Activated CD8-positive, alpha-beta memory T cell treated with anti-CD3 and anti-CD28 coated beads for 24 hours (primary cell): ENCODE results near the gene CALHM6.

Experiments used
- DNase-seq: peaks from one replicate; pipeline ENCODE4 v3.0.0-alpha.2; 2020

CALHM6 gene

GRCh38 chr6:116461331-116461931 lies at the start of gene CALHM6:
Gene CALHM6, plus strand, starts transcription at chr6:116461375. Its CDS starts 555 bp downstream, at chr6:116461930.
- no peak for DNase-seq

GRCh38 chr6:116412270-116412669 lies 48.9 kb upstream of the CALHM6 start:
- DNase-seq, result no peak

GRCh38 chr6:116413357-116413756 lies 47.8 kb upstream of the CALHM6 start:
- no peak for DNase-seq

- no peak for DNase-seq
These were observed 43.5 kb upstream of the CALHM6 start for GRCh38 chr6:116417661-116418060.

GRCh38 chr6:116419069-116419786 lies 41.9 kb upstream of the CALHM6 start:
- DNase-seq, result no peak

- DNase-seq, result no peak
These were observed 40.8 kb upstream of the CALHM6 start for GRCh38 chr6:116420341-116420740.

- DNase-seq, result no peak
These were observed 38.9 kb upstream of the CALHM6 start for GRCh38 chr6:116422238-116422637.

- DNase-seq, result no peak
These were observed 37.2 kb upstream of the CALHM6 start for GRCh38 chr6:116424001-116424400.

GRCh38 chr6:116426551-116426950 lies 34.6 kb upstream of the CALHM6 start:
- DNase-seq, result no peak

GRCh38 chr6:116429111-116429510 lies 32.1 kb upstream of the CALHM6 start:
- DNase-seq, result no peak

- no peak for DNase-seq
These were observed 30.3 kb upstream of the CALHM6 start for GRCh38 chr6:116430860-116431259.

GRCh38 chr6:116431964-116432595 lies 29.1 kb upstream of the CALHM6 start:
- no peak for DNase-seq

- DNase-seq, result no peak
These were observed 27.9 kb upstream of the CALHM6 start for GRCh38 chr6:116433206-116433712.

- DNase-seq, result no peak
These were observed 27.0 kb upstream of the CALHM6 start for GRCh38 chr6:116434056-116434725.

GRCh38 chr6:116436586-116436985 lies 24.6 kb upstream of the CALHM6 start:
- DNase-seq, result no peak

GRCh38 chr6:116437656-116438055 lies 23.5 kb upstream of the CALHM6 start:
- no peak for DNase-seq

- DNase-seq, result no peak
These were observed 22.4 kb upstream of the CALHM6 start for GRCh38 chr6:116438590-116439448.

GRCh38 chr6:116439522-116440051 lies 21.6 kb upstream of the CALHM6 start:
- no peak for DNase-seq

GRCh38 chr6:116443105-116443504 lies 18.1 kb upstream of the CALHM6 start:
- DNase-seq, result no peak

GRCh38 chr6:116444092-116444491 lies 17.1 kb upstream of the CALHM6 start:
- DNase-seq, result no peak

- DNase-seq, result no peak
These were observed 16.6 kb upstream of the CALHM6 start for GRCh38 chr6:116444575-116444974.

- no peak for DNase-seq
These were observed 16.1 kb upstream of the CALHM6 start for GRCh38 chr6:116445102-116445501.
